IPS-18c (cell line): ENCODE data around the gene PGBD1.
A peak's percentile ranks its signal among the peaks of the same experiment; 100 is the strongest.

Experiments
- H3K4me3 ChIP-seq: 2 replicates; pipeline ENCODE4 v1.7.0; 2013; ENCODE audit warnings: low read depth, mild to moderate bottlenecking, low read length, moderate library complexity; ENCODE audit not compliant: insufficient read depth
- H3K9me3 ChIP-seq: one replicate; pipeline ENCODE4 v1.6.1; 2013; ENCODE audit warnings: mild to moderate bottlenecking, low read length, moderate library complexity; ENCODE audit not compliant: control insufficient read depth, insufficient read depth

Gene PGBD1

DNA sequence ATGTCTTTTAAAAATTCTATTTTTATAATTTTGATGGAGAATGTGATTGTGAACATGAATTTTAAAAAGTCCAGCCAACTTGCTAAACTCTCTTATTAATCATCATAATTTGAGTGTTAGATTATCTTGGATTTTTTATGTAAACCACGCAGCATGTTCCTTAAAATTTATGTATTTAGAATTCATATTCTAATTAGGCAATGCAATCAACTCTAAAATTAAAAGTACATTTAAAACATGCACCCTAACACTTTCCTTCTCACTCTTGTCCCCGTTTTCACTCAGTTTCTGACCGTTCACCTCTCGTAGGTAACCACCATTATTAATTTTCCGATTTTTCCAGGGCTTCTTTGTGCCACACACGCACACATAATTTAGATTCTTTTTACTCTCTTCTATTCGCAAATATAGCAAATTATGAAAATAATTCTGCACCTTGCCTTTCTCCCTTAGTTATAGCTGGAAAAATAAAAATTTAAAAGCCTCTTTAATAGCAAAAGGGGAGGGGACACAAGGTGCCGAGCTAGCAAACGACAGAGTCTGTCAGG lies 68.0 kb downstream of the PGBD1 start:
- Histone ChIP-seq H3K4me3 (peak overlapping the region; percentile 85), H3K9me3 (no peaks in the 10 kb centered on the region)

DNA sequence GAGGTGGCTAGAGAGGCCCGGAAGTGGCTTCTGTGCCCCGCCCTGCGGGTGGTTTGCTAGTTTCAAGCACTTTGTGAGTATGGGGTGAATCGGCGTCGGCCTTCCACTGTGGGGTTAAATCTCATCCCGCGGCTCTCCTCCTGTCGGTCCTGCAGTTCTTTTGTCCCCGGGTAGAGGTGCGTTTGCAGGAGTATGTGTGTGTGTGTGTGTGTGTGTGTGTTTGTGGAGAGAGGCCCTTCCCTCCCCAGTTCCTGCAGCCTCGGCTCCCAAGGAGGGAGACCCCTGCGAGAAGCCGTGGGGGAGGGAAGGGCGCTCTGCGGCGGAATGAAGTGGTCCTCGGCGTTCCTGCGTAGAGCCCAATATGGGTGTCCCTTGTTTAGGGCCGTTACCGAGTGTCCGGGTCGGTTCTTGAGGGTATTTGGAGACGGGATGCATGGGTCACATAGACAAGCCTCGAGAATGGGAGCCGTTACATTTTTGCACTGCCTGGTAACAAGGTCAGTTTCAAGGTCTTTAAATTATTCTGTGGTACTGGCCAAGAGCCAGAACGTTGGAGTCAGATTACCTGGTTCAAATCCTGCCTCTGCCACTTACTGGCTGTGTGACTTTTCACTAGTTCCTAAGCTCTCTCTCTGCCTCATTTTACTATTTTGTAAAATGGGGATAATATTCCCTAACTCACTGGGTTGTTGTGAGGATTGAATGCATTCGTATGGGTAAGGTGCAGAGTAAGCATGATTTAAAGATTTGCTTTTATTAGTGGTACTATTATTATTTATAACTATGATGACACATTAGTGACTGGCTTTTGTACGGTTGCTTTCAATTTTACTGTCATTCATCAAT lies 68.7 kb downstream of the PGBD1 start, which contains the start of gene ZKSCAN3:
TSS of gene ZKSCAN3 (plus strand) at position 56 of the 846 bp plus-strand sequence. CDS start 9,640 bp downstream, outside the sequence.
- Histone ChIP-seq H3K9me3 (no peaks in the 10 kb centered on the region), H3K4me3 (peak within 1 kb of the TSS; percentile 85)

DNA sequence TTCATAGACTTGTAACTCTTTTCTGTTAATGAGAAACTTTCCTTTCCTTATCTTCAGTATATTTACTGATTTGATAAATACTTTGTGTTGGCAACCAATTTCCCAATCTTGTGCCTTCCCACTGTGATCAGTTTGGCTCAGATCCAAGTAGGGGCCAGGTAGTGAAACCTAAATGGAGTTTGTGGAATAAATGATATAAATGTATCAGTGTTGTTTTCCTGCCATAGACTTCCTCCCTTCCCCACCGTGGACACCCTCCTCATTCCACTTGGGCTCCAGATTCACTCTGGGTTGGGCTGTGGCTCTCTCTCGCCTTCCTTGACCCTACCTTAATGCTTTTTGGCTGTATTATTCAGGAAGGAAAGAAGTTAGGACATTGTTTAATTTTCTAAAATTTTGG lies 69.7 kb downstream of the PGBD1 start:
- Histone ChIP-seq H3K9me3 (no peaks in the 10 kb centered on the region), H3K4me3 (no peak overlapping the region; the same call in 1 of the 2 replicates)

DNA sequence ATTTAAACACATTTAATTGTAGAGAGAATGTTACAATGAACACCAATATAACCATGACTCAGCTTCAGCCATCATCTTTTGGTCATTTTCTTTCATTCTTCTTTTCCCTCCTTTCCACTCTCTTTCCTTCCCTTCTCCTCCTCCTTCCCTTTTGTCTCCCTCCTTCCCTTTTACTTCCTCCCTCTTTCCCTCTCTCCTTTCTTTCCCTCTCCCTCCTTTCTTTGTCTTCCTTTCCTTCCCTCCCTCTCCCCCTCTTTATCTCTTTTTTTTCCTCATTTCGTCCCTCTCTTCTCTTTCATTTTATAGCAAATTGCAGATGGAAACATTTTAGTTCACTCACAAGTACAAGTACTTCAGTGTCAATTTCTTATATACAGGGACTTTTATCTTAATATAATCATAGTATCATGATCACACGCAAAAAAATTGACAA lies 70.1 kb downstream of the PGBD1 start:
- Histone ChIP-seq H3K4me3 (no peak overlapping the region), H3K9me3 (no peaks in the 10 kb centered on the region)
